Keratinocyte (primary cell): ENCODE data around the gene CIPC. TPM values are rescaled to one million over a fixed set of nuclear protein-coding genes. Genes with fewer than 3 reads are reported as not detected.

ENCODE experiments used
- DNase-seq: peaks from one replicate; pipeline ENCODE4 v3.0.0-alpha.2; 2011; ENCODE audit warnings: low read depth, missing footprints, low spot score
- FAIRE-seq: peaks from 2 replicates; lab custom pipeline; 2011; peaks lifted over from hg19 to GRCh38; lab: Jason Lieb, UNC
- H2AFZ ChIP-seq: 2 replicates; pipeline ENCODE4 v1.6.0; 2012; ENCODE audit warnings: low read length, control low read depth, inconsistent platforms; ENCODE audit not compliant: control insufficient read depth
- H3K27ac ChIP-seq: 2 replicates; pipeline ENCODE4 v1.5.1; 2011; ENCODE audit warnings: low read length; ENCODE audit not compliant: control insufficient read depth, insufficient read depth
- H3K27me3 ChIP-seq: 3 replicates; pipeline ENCODE4 v1.6.0; 2011; ENCODE audit warnings: low read length; ENCODE audit not compliant: control insufficient read depth, insufficient read depth; ENCODE audit errors: extremely low read depth
- H3K36me3 ChIP-seq, 2 experiments: 2 replicates in 1 of 2; 3 replicates in 1 of 2; pipeline ENCODE4 v1.5.1; 2011; ENCODE audit warnings: low read length in 2 of 2, mild to moderate bottlenecking in 1 of 2; ENCODE audit not compliant: control insufficient read depth in 2 of 2, insufficient read depth in 2 of 2; ENCODE audit errors: extremely low read depth in 1 of 2
- H3K4me1 ChIP-seq: 3 replicates; pipeline ENCODE4 v1.5.1; 2011; ENCODE audit warnings: low read length; ENCODE audit not compliant: control insufficient read depth, insufficient read depth; ENCODE audit errors: extremely low read depth
- H3K4me2 ChIP-seq: 3 replicates; pipeline ENCODE4 v1.6.0; 2011; ENCODE audit warnings: low read depth, low read length; ENCODE audit not compliant: control insufficient read depth, insufficient read depth; ENCODE audit errors: extremely low read depth
- H3K4me3 ChIP-seq, 3 experiments: fragments of 200-600 bp in 1 of 3; sonication (generic) in 1 of 3; 2 replicates in 2 of 3; 3 replicates in 1 of 3; pipeline ENCODE4 v1.5.1; 2011 to 2016; ENCODE audit warnings: low read length in 3 of 3, mild to moderate bottlenecking in 3 of 3, control low read depth in 2 of 3, inconsistent platforms in 1 of 3, low read depth in 1 of 3, mixed read lengths in 1 of 3, mixed run types in 1 of 3, moderate library complexity in 1 of 3; ENCODE audit not compliant: control insufficient read depth in 2 of 3, insufficient read depth in 2 of 3; ENCODE audit errors: extremely low read depth in 1 of 3
- H3K79me2 ChIP-seq: 2 replicates; pipeline ENCODE4 v1.6.0; 2012; ENCODE audit warnings: low read length; ENCODE audit not compliant: control insufficient read depth, insufficient read depth
- H3K9ac ChIP-seq: 3 replicates; pipeline ENCODE4 v1.6.0; 2011; ENCODE audit warnings: low read length; ENCODE audit not compliant: control insufficient read depth, insufficient read depth; ENCODE audit errors: extremely low read depth
- H3K9me1 ChIP-seq: 3 replicates; pipeline ENCODE4 v1.6.0; 2011; ENCODE audit warnings: low read length; ENCODE audit not compliant: control insufficient read depth, insufficient read depth; ENCODE audit errors: extremely low read depth
- H3K9me3 ChIP-seq: 2 replicates; pipeline ENCODE4 v1.5.1; 2012; ENCODE audit warnings: low read depth, low read length; ENCODE audit not compliant: control insufficient read depth
- H4K20me1 ChIP-seq: 3 replicates; pipeline ENCODE4 v1.6.0; 2011; ENCODE audit warnings: low read length; ENCODE audit not compliant: control insufficient read depth, insufficient read depth; ENCODE audit errors: extremely low read depth
- CTCF ChIP-seq, 3 experiments: IDR thresholded peaks in 1 of 3; conservative IDR thresholded peaks in 1 of 3; optimal IDR thresholded peaks in 1 of 3; 2 replicates in 2 of 3; 3 replicates in 1 of 3; pipeline versions ENCODE3 to v1.5.1; 2011; ENCODE audit warnings: low read length in 3 of 3, mild to moderate bottlenecking in 3 of 3, moderate library complexity in 2 of 3, control low read depth in 1 of 3, inconsistent platforms in 1 of 3; ENCODE audit not compliant: insufficient read depth in 2 of 3; ENCODE audit errors: extremely low read depth in 1 of 3
- EZH2 ChIP-seq: IDR thresholded peaks from one replicate; pipeline ENCODE4 v1.6.1; 2012; ENCODE audit warnings: inconsistent platforms, mild to moderate bottlenecking, low read length, moderate library complexity
- dilution Hi-C: fragments of 300-500 bp; cut with MboI; formaldehyde crosslinking; loops from one replicate; pipeline ENCODE4 v1.7.0; 2020; ENCODE audit warnings: low sequenced_read_pairs; ENCODE audit not compliant: extremely low pct_ligation_motif_present
- polyA plus RNA-seq, 5 experiments: library from polyadenylated mRNA; depleted of rRNA in 3 of 5; stranded (reverse) in 3 of 5; stranded (forward) in 1 of 5; unstranded in 1 of 5; fragments of >200 nt; gene quantifications; 1 replicate in 1 of 5; 2 replicates in 3 of 5; 3 replicates in 1 of 5; pipeline versions ENCODE4 v1.2.1 to v1.2.3, GENCODE V29; 2011 to 2012; ENCODE audit warnings: missing spikeins in 2 of 5, low read depth in 1 of 5, low replicate concordance in 1 of 5

The CIPC gene
- polyA plus RNA-seq, 1 donor (not counting 4 experiments of a cell fraction or from before 2014, with no cell fraction given), result 13.2 TPM

- no peaks in the 10 kb centered on the region for H3K79me2 ChIP-seq
- H3K4me2 ChIP-seq, result no peak overlapping the region
- no peak overlapping the region for H3K4me3 ChIP-seq
- no peaks in the 10 kb centered on the region for H3K9me1 ChIP-seq
- dilution Hi-C loops, result no loop called here
- H4K20me1 ChIP-seq, result no peaks in the 10 kb centered on the region
- no peaks in the 10 kb centered on the region for H3K36me3 ChIP-seq
- no peaks in the 10 kb centered on the region for H3K9me3 ChIP-seq
- no peak overlapping the region for H2AFZ ChIP-seq
- H3K9ac ChIP-seq, result no peak overlapping the region
- no peak overlapping the region for H3K27ac ChIP-seq
- H3K4me1 ChIP-seq, result peaks cover 6% of the 10 kb centered on the region
- FAIRE-seq (no peak), DNase-seq (no peak)
- TF ChIP-seq CTCF (optimal IDR thresholded peaks at IDR 0.05 in 1 of 3, IDR thresholded peaks at IDR 0.05 in 1 of 3, conservative IDR thresholded peaks at IDR 0.05 in 1 of 3; ENCODE audit: extremely low read depth in 1 of 3, insufficient read depth in 2 of 3, low read length in 3 of 3) (no peak), EZH2 (no peak)
- peaks cover 32% of the 10 kb centered on the region for H3K27me3 ChIP-seq
These were observed 33.1 kb downstream of the CIPC start for GRCh38 chr14:77131206-77131605.

GRCh38 chr14:77131871-77132486, 33.9 kb downstream of the CIPC start:
- Histone ChIP-seq H3K9ac (no peak overlapping the region), H3K79me2 (no peaks in the 10 kb centered on the region), H3K9me1 (no peaks in the 10 kb centered on the region), H4K20me1 (no peaks in the 10 kb centered on the region), H3K4me2 (no peak overlapping the region), H3K4me3 (no peak overlapping the region), H2AFZ (no peak overlapping the region), H3K9me3 (no peaks in the 10 kb centered on the region), H3K36me3 (no peaks in the 10 kb centered on the region), H3K27ac (no peak overlapping the region), H3K27me3 (peaks cover 31% of the 10 kb centered on the region), H3K4me1 (peaks cover 6% of the 10 kb centered on the region)
- no peak for TF ChIP-seq CTCF (optimal IDR thresholded peaks at IDR 0.05 in 1 of 3, IDR thresholded peaks at IDR 0.05 in 1 of 3, conservative IDR thresholded peaks at IDR 0.05 in 1 of 3; ENCODE audit: extremely low read depth in 1 of 3, insufficient read depth in 2 of 3, low read length in 3 of 3)
- DNase-seq, result no peak
- FAIRE-seq, result no peak
- dilution Hi-C loops, result no loop called here
